Measurements from ENCODE around the gene DCDC2C. TPM values are rescaled to one million over a fixed set of nuclear protein-coding genes. Genes with fewer than 3 reads are reported as not detected.

The DCDC2C gene
- total RNA-seq, 1 experiment from 2014 or later, result not detected

DNA sequence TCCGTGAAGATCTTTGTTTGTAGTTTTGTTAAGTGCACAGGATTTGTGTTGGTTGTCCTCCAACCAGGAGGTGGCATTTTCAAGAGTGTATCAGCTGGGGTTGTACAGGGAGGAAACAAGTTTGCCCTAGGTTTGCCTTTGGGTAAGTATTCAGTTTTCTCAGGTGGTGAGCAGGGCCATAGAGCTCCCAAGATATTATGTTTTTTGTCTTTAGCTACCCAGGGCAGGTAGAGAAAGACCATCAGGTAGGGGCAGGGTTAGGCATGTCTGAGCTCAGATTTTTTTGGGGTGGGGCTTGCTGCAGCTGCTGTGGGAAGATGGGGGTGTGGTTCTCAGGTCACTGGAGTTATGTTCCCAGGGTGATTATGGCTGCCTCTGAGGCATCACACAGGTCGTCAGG is 191.6 kb downstream of the DCDC2C start:
- H3K36me3 ChIP-seq (ENCODE audit: control insufficient read depth, insufficient read depth, low read length), result no peaks in the 10 kb centered on the region
- POLR2A ChIA-PET, result no interaction called here
- no peaks in the 10 kb centered on the region for H3K4me1 ChIP-seq (ENCODE audit: control insufficient read depth, insufficient read depth, low read length)
- H3K4me3 ChIP-seq (ENCODE audit: low read depth in 2 of 2, low read length in 2 of 2), result no peak overlapping the region
- no peak overlapping the region for H3K27ac ChIP-seq (ENCODE audit: low read length)
- intact Hi-C loops (cut with micrococcal nuclease; ENCODE audit: unreplicated experiment), result no loop called here
- no peak for TF ChIP-seq SIN3A (IDR thresholded peaks at IDR 0.05; ENCODE audit: borderline replicate concordance, insufficient read depth, low read depth, low read length)
- no peak for TF ChIP-seq CTCF (IDR thresholded peaks at IDR 0.05)
- no peak for TF ChIP-seq TCF7L2 (IDR thresholded peaks at IDR 0.05; ENCODE audit: low read depth, low read length)
- TF ChIP-seq, protein P1, sequence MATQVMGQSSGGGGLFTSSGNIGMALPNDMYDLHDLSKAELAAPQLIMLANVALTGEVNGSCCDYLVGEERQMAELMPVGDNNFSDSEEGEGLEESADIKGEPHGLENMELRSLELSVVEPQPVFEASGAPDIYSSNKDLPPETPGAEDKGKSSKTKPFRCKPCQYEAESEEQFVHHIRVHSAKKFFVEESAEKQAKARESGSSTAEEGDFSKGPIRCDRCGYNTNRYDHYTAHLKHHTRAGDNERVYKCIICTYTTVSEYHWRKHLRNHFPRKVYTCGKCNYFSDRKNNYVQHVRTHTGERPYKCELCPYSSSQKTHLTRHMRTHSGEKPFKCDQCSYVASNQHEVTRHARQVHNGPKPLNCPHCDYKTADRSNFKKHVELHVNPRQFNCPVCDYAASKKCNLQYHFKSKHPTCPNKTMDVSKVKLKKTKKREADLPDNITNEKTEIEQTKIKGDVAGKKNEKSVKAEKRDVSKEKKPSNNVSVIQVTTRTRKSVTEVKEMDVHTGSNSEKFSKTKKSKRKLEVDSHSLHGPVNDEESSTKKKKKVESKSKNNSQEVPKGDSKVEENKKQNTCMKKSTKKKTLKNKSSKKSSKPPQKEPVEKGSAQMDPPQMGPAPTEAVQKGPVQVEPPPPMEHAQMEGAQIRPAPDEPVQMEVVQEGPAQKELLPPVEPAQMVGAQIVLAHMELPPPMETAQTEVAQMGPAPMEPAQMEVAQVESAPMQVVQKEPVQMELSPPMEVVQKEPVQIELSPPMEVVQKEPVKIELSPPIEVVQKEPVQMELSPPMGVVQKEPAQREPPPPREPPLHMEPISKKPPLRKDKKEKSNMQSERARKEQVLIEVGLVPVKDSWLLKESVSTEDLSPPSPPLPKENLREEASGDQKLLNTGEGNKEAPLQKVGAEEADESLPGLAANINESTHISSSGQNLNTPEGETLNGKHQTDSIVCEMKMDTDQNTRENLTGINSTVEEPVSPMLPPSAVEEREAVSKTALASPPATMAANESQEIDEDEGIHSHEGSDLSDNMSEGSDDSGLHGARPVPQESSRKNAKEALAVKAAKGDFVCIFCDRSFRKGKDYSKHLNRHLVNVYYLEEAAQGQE (IDR thresholded peaks at IDR 0.05; ENCODE audit: insufficient read depth in 1 of 2, low read depth in 2 of 2, low read length in 1 of 2), result no peak
- TF ChIP-seq POLR2AphosphoS5 (IDR thresholded peaks at IDR 0.05; ENCODE audit: low read depth, low read length), result no peak
- no peaks in the 10 kb centered on the region for H3K9me3 ChIP-seq (ENCODE audit: control insufficient read depth, insufficient read depth, low read depth, low read length)
- no TSS peak for BruUV-seq (replicated peaks)
- DNase-seq (ENCODE audit: low read depth, low spot score) (no peak), ATAC-seq (no peak)
- in situ Hi-C loops (cut with HindIII; ENCODE audit: low pct_unique_long_range_greater_than_20kb, low sequenced_read_pairs), result no loop called here
- CTCF ChIA-PET, result no interaction called here
- H3K27me3 ChIP-seq (ENCODE audit: control insufficient read depth, insufficient read depth, low read length), result no peaks in the 10 kb centered on the region

Other genes with a start within 250 kb of the DCDC2C start
- 42.9 TPM for gene ADI1, start 184.0 kb upstream of the DCDC2C start, total RNA-seq (2021; ENCODE audit: unreplicated experiment)
- 43.7 TPM for gene RNASEH1, start 145.2 kb upstream of the DCDC2C start, total RNA-seq (2021; ENCODE audit: unreplicated experiment)
- 1,117 TPM for gene RPS7, start 128.3 kb upstream of the DCDC2C start, total RNA-seq (2021; ENCODE audit: unreplicated experiment)
- 0.31 TPM for gene COLEC11, start 108.5 kb upstream of the DCDC2C start, total RNA-seq (2021; ENCODE audit: unreplicated experiment)
- gene ALLC, start 45.4 kb upstream of the DCDC2C start, total RNA-seq (2021; ENCODE audit: unreplicated experiment), result not detected

Measured in Panc1 (cell line).